Superior temporal gyrus (tissue), 1 donor: ENCODE results near the gene AKAP9.
"Not testable (repeated sequence)": the region's sequence is repeated elsewhere in the genome, so short reads cannot be mapped to it uniquely, and the experiment has no call there.

ENCODE experiments used
- DNase-seq: peaks from one replicate; pipeline ENCODE4 v3.0.0-alpha.2; 2016; ENCODE audit errors: extremely low spot score

Gene AKAP9

GRCh38 chr7:92006046-92006445, 65.4 kb downstream of the AKAP9 start:
- no peak for DNase-seq

DNA sequence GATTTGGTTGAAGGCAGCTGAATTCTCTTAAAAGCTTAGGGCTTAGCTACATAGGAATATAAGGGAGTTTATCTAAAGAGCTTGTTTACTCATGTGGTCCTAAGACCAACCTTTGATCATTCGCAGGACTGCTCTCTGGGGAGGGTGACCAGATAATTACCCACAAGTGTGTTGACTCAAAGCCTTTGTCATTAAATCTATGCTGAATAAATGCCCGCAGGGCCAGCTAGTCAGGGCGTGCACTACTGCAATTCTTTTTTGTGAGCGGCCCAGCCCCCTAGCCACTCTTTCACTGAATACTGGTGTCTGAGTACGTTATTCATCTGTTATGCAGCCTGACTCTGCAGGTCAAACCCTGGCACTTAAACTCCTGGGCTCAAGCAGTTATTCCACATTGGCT, 69.6 kb downstream of the AKAP9 start:
- no peak for DNase-seq

GRCh38 chr7:92013611-92014010, 72.9 kb downstream of the AKAP9 start:
- DNase-seq = no peak

GRCh38 chr7:92020636-92021035, 80.0 kb downstream of the AKAP9 start:
- DNase-seq = no peak

GRCh38 chr7:92025260-92025659, 84.6 kb downstream of the AKAP9 start:
- no peak for DNase-seq

DNA sequence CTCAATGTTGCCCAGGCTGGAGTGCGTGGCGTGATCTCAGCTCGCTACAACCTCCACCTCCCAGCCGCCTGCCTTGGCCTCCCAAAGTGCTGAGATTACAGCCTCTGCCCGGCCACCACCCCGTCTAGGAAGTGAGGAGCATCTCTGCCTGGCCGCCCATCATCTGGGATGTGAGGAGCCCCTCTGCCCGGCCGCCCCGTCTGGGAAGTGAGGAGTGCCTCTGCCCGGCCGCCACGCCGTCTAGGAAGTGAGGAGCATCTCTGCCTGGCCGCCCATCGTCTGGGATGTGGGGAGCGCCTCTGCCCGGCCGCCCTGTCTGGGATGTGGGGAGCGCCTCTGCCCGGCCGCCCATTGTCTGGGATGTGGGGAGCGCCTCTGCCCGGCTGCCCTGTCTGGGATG, 86.0 kb downstream of the AKAP9 start:
- not testable (repeated sequence) for DNase-seq

- not testable (repeated sequence) for DNase-seq
These were observed 86.5 kb downstream of the AKAP9 start for GRCh38 chr7:92027128-92027527.

GRCh38 chr7:92028226-92028625, 87.6 kb downstream of the AKAP9 start:
- no peak for DNase-seq

GRCh38 chr7:92028686-92029085, 88.0 kb downstream of the AKAP9 start:
- no peak for DNase-seq

GRCh38 chr7:92034116-92034515, 93.5 kb downstream of the AKAP9 start:
- no peak for DNase-seq

DNA sequence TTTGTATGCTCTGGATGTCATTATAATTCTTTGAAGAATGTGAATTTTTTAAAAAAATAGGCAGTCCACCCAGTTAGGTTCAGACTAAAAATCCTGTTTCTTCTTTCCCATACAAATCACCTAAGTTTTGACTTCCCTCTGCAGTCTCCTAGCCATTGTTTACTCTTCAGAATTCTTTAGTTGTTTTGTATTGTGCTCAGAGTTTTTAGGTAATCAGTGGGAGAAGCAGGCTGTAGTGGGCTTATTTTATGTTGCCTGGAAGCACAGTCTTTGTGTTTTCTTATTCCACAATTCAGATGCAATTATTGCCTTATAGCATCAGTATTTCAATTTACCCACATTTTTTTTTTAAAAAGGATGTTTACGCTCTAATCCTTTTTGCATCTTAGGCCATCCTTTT, 94.9 kb downstream of the AKAP9 start:
- DNase-seq = no peak

GRCh38 chr7:92039900-92040299, 99.2 kb downstream of the AKAP9 start:
- no peak for DNase-seq

- DNase-seq = no peak
These were observed 101.5 kb downstream of the AKAP9 start for GRCh38 chr7:92042056-92042737.

DNA sequence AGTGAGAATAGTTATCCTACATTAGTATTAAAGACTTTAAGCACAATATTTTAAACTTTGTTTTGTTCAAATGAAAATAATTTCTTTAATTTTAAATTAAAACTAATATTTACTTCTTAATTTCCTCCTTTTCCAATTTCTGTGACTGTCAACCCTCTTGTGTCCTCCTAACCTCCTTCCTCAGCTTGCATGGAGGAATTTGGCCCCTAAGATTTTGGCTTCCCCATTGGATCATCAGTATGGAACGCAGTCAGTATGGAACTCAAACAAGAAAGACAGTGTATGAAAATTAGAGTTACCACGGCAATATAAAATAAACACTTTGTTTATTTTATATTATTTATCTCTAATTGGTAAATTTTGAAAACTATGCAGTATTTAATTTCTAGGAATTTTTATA, 102.4 kb downstream of the AKAP9 start:
- DNase-seq = no peak

GRCh38 chr7:92043637-92044036, 103.0 kb downstream of the AKAP9 start:
- DNase-seq = no peak

DNA sequence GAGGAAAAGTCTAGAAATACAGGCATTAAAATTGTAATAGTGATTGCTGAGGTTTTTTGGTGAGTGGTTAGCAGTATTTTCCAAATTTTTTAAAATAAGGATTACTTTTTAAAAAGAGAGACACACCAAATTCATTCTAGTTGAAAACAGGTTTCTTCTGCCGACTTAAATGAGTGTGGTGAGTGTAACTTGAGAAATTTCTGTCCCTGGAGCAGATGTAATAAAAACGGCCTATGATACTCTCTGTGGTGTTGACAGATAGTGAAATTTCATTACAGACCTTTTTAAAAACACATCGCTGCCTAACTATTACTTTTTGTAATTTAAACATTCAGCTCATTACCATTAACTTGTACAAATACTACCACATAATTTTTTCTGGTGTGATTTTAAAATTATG, 103.5 kb downstream of the AKAP9 start:
- DNase-seq = no peak

- no peak for DNase-seq
These were observed 104.3 kb downstream of the AKAP9 start for GRCh38 chr7:92044940-92045339.

GRCh38 chr7:92051655-92052054, 111.0 kb downstream of the AKAP9 start:
- DNase-seq = no peak

DNA sequence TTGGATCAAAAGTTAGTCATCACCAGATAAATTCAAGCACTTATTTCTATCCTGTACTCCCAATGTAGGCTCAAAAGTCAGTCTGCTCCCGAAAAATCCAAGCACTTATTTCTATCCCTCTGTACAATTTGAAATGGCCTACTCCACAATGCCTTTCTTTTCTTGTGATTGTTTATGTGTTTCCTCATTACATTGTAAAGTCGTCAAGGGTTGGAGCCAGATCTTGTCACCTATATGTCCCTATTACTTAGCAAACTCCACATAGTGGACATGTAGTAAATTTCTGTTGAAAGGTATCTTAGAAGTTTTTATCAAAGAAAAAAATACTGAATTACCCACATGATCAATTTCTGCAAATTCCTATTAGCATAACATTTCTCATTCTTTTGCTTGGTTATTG, 111.5 kb downstream of the AKAP9 start:
- DNase-seq = no peak

GRCh38 chr7:92052684-92053083, 112.0 kb downstream of the AKAP9 start:
- DNase-seq = no peak

- DNase-seq = no peak
These were observed 112.7 kb downstream of the AKAP9 start for GRCh38 chr7:92053312-92053711.

DNA sequence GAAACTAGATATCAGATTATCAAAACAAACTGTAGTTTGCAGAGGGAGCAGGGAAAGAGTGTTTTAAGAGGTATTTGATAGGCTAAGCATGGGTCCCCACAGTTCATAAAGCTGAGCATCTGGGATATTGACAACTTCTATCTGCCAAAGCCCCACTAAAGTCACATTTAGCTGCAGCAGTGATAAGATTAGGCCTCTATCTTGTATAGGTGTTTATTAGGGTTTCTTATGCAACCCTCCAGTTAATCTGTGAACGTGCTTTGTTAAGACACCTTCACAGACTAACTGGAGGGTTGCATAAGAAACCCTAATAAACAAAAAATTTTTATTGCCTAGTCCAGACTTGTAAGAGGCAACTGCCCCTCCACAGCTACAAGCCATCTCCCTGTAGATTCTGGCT, 115.6 kb downstream of the AKAP9 start:
- no peak for DNase-seq

GRCh38 chr7:92057375-92057774, 116.7 kb downstream of the AKAP9 start:
- DNase-seq = no peak

- DNase-seq = no peak
These were observed 117.4 kb downstream of the AKAP9 start for GRCh38 chr7:92058040-92058439.
